GM19025 (cell line): ENCODE data around the gene USP13.
"Not testable (repeated sequence)": the region's sequence is repeated elsewhere in the genome, so short reads cannot be mapped to it uniquely, and the experiment has no call there.

Source experiments
- ATAC-seq: cut with Tn5 transposase; IDR thresholded peaks from one replicate; pipeline ENCODE4 v1.9.1; 2021; ENCODE audit warnings: mild to moderate bottlenecking, low read depth, moderate library complexity; ENCODE audit not compliant: unreplicated experiment

Gene USP13

GRCh38 chr3:179652447-179653095 is at the start of gene USP13:
USP13 (plus strand) TSS chr3:179653040; CDS start chr3:179653226, 186 bp downstream.
- peak; percentile 65 for ATAC-seq

- no peak for ATAC-seq
Measured at GRCh38 chr3:179603321-179603720, 49.5 kb upstream of the USP13 start.

GRCh38 chr3:179603831-179604230 is 49.0 kb upstream of the USP13 start:
- ATAC-seq: no peak

- peak; percentile 97 for ATAC-seq
Measured at GRCh38 chr3:179604321-179605078, 48.3 kb upstream of the USP13 start, which contains the start of the genes MRPL47 and NDUFB5. MRPL47 (minus strand) TSS chr3:179604638; CDS start chr3:179604624, 14 bp downstream. NDUFB5 (plus strand) TSS chr3:179604794; CDS start chr3:179604816, 22 bp downstream.

GRCh38 chr3:179606534-179607085 is 46.2 kb upstream of the USP13 start:
- no peak for ATAC-seq

- peak; percentile 37 for ATAC-seq
Measured at GRCh38 chr3:179608931-179609720, 43.7 kb upstream of the USP13 start.

- ATAC-seq: no peak
Measured at GRCh38 chr3:179610066-179610465, 42.8 kb upstream of the USP13 start.

- no peak for ATAC-seq
Measured at GRCh38 chr3:179613807-179614206, 39.0 kb upstream of the USP13 start.

GRCh38 chr3:179615458-179616173 is 37.2 kb upstream of the USP13 start:
- ATAC-seq: no peak

- no peak for ATAC-seq
Measured at GRCh38 chr3:179622023-179622422, 30.8 kb upstream of the USP13 start.

GRCh38 chr3:179624451-179624850 is 28.4 kb upstream of the USP13 start:
- no peak for ATAC-seq

GRCh38 chr3:179630753-179631451 is 21.9 kb upstream of the USP13 start:
- no peak for ATAC-seq

- ATAC-seq: no peak
Measured at GRCh38 chr3:179640469-179640868, 12.4 kb upstream of the USP13 start.

- no peak for ATAC-seq
Measured at GRCh38 chr3:179642871-179643270, 10.0 kb upstream of the USP13 start.

GRCh38 chr3:179643837-179644236 is 9.0 kb upstream of the USP13 start:
- ATAC-seq: not testable (repeated sequence)

- ATAC-seq: no peak
Measured at GRCh38 chr3:179646177-179646576, 6.7 kb upstream of the USP13 start.

- ATAC-seq: no peak
Measured at GRCh38 chr3:179651687-179652446, 973 bp upstream of the USP13 start.

GRCh38 chr3:179653096-179653797 is 407 bp downstream of the USP13 start:
- ATAC-seq: peak; percentile 62
